AG09319 (cell line): ENCODE results near the gene ROBO1.

ENCODE experiments used
- DNase-seq: peaks from one replicate; pipeline ENCODE4 v3.0.0-alpha.2; 2010; ENCODE audit warnings: low read depth; ENCODE audit errors: extremely low read depth
- TF ChIP-seq, protein P1 (sequence below): IDR thresholded peaks from 2 replicates; pipeline ENCODE4 v1.5.1; 2011; ENCODE audit warnings: low read depth, mild to moderate bottlenecking, inconsistent platforms, low read length, moderate library complexity

Gene ROBO1

DNA sequence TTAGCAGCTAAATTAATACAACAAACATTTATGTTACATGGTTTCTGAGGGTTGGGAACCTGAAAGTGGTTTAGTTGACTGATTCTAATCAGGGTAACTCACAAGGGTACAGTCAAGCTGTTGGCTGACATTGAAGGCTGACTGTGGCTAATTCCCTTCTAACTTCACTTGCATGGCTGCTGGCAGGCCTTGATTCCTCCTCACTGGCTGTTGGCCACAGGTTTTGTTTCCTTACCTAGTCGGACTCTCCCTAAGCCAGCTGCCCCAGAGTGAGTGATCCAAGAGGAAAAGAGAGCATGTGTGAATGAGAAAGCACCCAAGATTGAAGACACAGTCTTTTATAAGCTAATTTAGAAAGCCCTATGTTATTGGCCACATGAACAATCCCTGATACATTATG, 700.1 kb downstream of the ROBO1 start:
- TF ChIP-seq, protein P1, sequence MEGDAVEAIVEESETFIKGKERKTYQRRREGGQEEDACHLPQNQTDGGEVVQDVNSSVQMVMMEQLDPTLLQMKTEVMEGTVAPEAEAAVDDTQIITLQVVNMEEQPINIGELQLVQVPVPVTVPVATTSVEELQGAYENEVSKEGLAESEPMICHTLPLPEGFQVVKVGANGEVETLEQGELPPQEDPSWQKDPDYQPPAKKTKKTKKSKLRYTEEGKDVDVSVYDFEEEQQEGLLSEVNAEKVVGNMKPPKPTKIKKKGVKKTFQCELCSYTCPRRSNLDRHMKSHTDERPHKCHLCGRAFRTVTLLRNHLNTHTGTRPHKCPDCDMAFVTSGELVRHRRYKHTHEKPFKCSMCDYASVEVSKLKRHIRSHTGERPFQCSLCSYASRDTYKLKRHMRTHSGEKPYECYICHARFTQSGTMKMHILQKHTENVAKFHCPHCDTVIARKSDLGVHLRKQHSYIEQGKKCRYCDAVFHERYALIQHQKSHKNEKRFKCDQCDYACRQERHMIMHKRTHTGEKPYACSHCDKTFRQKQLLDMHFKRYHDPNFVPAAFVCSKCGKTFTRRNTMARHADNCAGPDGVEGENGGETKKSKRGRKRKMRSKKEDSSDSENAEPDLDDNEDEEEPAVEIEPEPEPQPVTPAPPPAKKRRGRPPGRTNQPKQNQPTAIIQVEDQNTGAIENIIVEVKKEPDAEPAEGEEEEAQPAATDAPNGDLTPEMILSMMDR = no peak
- no peak for DNase-seq

DNA sequence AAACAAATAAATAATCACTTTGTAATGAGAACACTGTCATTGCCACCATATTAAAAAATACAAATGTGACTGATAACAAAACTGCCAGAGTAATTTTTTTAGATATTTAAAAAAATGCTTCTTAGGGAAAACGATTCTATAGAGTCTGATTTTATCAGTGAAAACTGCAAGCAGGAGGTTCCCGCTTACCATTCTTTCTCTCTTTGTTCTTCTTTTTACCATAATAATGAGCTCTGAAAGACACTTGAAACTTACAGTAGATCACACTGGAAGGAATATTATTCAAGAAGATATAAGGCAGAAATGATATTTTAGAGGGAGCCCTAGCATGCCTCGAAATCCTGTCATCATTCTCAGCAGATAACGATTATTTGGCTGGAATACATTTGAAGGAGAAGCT, 701.3 kb downstream of the ROBO1 start:
- no peak for DNase-seq
- TF ChIP-seq, protein P1 = no peak

DNA sequence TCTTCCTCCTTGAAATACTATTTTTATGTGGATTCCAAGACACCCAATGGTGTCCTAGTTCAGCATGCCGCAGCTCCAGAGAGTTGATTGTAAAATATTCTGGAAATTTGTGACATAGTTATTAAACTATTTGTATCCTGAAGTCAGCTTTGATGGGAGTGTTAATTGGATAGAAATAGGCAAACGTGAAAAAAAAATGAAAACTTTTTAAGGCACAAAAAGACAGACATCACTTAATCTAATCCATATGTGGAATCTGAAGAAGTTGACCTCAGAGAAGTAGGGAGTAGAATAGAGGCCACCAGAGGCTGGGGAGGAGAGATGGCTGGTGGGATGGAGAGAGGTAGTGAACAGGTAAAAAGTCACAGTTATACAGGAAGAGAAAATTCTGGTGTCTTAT, 704.2 kb downstream of the ROBO1 start:
- TF ChIP-seq, protein P1 = no peak
- DNase-seq = no peak

DNA sequence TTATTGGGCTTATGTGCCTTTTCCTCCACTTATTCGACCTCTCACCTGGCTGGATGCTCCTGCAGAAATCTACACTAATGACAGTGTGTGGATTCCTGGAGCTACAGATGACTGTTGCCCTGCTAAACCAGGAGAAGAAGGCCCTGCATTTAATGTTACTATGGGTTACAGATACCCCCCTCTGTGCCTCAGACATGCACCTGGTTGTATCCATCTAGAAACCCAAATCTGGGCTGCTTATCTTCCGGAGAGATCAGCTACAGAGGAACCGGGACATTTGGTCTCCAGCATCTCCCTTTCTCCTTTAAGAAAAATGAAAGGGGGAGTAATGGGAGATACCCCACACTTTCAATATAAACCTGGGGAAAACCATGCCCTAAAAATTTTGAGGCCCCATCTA, 710.0 kb downstream of the ROBO1 start:
- TF ChIP-seq, protein P1 = no peak
- DNase-seq = no peak

DNA sequence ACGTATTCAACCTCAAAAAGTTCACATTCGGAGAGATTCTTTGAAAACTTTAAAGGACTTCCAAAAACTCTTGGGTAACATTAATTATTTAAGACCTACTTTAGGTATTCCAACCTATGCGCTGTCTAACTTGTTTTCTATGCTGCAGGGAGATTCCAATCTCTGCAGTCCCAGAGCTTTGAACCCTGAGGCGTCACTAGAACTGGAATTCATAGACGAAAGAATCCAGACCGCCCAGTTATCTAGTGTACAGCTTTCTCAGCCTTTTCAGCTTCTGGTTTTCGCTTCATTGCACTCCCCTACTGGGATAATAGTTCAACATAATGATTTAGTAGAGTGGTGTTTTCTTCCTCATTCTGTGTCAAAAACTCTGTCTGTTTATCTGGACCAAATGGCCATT, 711.3 kb downstream of the ROBO1 start:
- DNase-seq = no peak
- TF ChIP-seq, protein P1 = no peak

DNA sequence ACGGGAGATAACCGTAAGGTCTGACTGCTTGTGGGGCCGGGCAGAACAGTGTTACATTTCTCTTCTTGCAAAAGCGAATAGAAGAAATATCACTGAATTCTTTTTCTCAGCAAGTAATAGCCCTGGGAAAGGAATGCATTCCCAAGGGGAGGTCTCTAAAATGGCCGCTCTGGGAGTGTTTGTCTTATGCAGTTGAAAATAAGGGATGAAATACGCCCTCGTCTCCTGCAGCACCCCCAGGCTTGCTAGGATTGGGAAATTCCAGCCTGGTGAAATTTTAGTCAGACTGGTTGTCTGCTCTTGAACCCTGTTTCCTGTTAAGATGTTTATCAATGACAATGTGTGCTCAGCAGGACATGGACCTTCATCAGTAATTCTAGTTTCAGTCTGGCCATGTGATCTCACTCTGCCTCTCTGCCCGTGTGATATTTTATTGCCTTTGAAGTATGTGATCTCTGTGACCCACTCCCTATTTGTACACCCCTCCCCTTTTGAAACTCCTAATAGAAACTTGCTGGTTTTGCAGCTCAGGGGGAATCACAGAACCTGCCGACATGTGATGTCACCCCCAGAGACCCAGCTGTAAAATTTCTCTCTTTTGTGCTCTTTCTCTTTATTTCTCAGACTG, 715.6 kb downstream of the ROBO1 start:
- TF ChIP-seq, protein P1 = no peak
- no peak for DNase-seq

DNA sequence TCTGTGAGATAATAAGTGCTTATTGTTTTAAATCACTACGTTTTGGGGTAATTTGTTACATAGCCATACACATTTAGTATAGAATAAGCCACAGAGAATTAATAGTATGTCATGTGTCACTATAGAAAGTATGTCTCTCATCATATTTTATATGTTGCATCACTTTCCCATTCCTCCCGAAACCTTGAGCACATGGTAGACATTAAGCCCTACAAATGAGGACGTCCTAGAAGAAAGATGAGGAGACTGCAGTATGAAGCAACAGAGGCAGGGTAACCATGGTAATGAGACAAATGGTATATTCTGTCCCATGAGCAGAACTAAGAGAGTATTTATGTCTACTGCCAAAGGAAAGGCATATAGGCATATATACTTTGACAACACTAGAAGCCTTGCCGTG, 720.2 kb downstream of the ROBO1 start:
- TF ChIP-seq, protein P1 = no peak
- no peak for DNase-seq
